ENCODE data around the gene SULT2B1.

Gene SULT2B1

GRCh38 chr19:48551437-48552302 is at the start of gene SULT2B1:
SULT2B1 (plus strand) TSS chr19:48552172; CDS start chr19:48552253, 81 bp downstream.
- DNase-seq (ENCODE audit: low read depth, low spot score): no peak
- CTCF ChIA-PET: no interaction called here
- POLR2A ChIA-PET: no interaction called here
- TF ChIP-seq, protein P1, sequence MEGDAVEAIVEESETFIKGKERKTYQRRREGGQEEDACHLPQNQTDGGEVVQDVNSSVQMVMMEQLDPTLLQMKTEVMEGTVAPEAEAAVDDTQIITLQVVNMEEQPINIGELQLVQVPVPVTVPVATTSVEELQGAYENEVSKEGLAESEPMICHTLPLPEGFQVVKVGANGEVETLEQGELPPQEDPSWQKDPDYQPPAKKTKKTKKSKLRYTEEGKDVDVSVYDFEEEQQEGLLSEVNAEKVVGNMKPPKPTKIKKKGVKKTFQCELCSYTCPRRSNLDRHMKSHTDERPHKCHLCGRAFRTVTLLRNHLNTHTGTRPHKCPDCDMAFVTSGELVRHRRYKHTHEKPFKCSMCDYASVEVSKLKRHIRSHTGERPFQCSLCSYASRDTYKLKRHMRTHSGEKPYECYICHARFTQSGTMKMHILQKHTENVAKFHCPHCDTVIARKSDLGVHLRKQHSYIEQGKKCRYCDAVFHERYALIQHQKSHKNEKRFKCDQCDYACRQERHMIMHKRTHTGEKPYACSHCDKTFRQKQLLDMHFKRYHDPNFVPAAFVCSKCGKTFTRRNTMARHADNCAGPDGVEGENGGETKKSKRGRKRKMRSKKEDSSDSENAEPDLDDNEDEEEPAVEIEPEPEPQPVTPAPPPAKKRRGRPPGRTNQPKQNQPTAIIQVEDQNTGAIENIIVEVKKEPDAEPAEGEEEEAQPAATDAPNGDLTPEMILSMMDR (IDR thresholded peaks at IDR 0.05; ENCODE audit: insufficient read depth, low read length, missing control alignments): no peak
- H3K4me3 ChIP-seq (ENCODE audit: low read depth, low read length): no peak within 1 kb of the TSS

GRCh38 chr19:48502350-48503018 is 49.5 kb upstream of the SULT2B1 start:
- no peak for DNase-seq (ENCODE audit: low read depth, low spot score)
- POLR2A ChIA-PET: no interaction called here
- TF ChIP-seq, protein P1 (IDR thresholded peaks at IDR 0.05; ENCODE audit: insufficient read depth, low read length, missing control alignments): no peak
- no peak overlapping the region for H3K4me3 ChIP-seq (ENCODE audit: low read depth, low read length)
- CTCF ChIA-PET: interaction anchor here (1.0 to 1.5 kb wide), 3 partner anchors 81 to 86 kb away, joined by 4 to 5 read pairs (median 5); no protein-coding TSS in a partner anchor

- no peak overlapping the region for H3K4me3 ChIP-seq (ENCODE audit: low read depth, low read length)
- CTCF ChIA-PET: interaction anchor here (0.9 to 8.0 kb wide), 17 partner anchors 11 to 116 kb away, joined by 3 to 405 read pairs (median 7); no protein-coding TSS in a partner anchor
- DNase-seq (ENCODE audit: low read depth, low spot score): no peak
- TF ChIP-seq, protein P1 (IDR thresholded peaks at IDR 0.05; ENCODE audit: insufficient read depth, low read length, missing control alignments): peak; percentile 31
- POLR2A ChIA-PET: interaction anchor here (0.9 to 1.0 kb wide), 2 partner anchors 11 to 113 kb away, joined by 3 to 5 read pairs; partner anchors contain the start of genes RPL18 and SPHK2
Measured at GRCh38 chr19:48506138-48506733, 45.7 kb upstream of the SULT2B1 start.

DNA sequence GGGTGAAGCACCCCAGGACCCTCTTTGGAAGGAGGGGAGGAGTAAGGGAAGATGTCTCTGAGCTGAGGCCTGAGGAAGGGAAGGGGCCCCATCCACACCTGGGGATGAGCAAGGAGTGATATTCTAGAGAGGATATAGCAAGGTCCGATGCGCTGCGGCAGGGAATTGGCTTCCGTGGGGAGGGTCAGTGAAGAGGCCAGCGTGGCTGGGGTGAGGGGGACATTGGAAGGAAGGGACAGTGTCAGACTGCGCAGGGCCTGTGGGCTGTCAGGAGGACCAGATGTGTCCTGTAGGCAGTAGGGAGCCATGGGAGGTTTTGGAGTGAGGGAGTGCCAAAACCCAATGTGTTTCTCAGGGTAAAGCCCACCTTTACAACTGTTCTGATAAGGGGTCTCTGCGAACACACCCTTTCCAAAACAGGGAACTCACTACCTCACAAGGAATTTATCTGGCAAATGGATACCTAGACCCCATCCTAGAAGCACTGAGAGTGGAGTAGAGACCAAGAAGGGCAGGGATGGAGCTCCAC is 44.0 kb upstream of the SULT2B1 start:
- ChIA-PET CTCF (interaction anchor here (0.8 to 8.0 kb wide), 12 partner anchors 11 to 189 kb away, joined by 3 to 405 read pairs (median 4); partner anchors contain the start of gene KDELR1), POLR2A (interaction anchor here (0.8 kb wide), 1 partner anchor 13 kb away, joined by 4 read pairs; no protein-coding TSS in a partner anchor)
- TF ChIP-seq, protein P1 (IDR thresholded peaks at IDR 0.05; ENCODE audit: insufficient read depth, low read length, missing control alignments): no peak
- no peak overlapping the region for H3K4me3 ChIP-seq (ENCODE audit: low read depth, low read length)
- DNase-seq (ENCODE audit: low read depth, low spot score): no peak

GRCh38 chr19:48508729-48509411 is 43.1 kb upstream of the SULT2B1 start:
- TF ChIP-seq, protein P1 (IDR thresholded peaks at IDR 0.05; ENCODE audit: insufficient read depth, low read length, missing control alignments): no peak
- ChIA-PET CTCF (interaction anchor here (0.8 to 8.0 kb wide), 9 partner anchors 10 to 190 kb away, joined by 3 to 405 read pairs (median 4); no protein-coding TSS in a partner anchor), POLR2A (no interaction called here)
- H3K4me3 ChIP-seq (ENCODE audit: low read depth, low read length): no peak overlapping the region
- DNase-seq (ENCODE audit: low read depth, low spot score): no peak

All from AG04449 (cell line).